ENCODE data around the gene AGBL5. TPM values are rescaled to one million over a fixed set of nuclear protein-coding genes. Genes with fewer than 3 reads are reported as not detected.

AGBL5 gene
- polyA plus RNA-seq, 1 donor (not counting 4 experiments of a cell fraction or from before 2014, with no cell fraction given): 25.5 TPM

DNA sequence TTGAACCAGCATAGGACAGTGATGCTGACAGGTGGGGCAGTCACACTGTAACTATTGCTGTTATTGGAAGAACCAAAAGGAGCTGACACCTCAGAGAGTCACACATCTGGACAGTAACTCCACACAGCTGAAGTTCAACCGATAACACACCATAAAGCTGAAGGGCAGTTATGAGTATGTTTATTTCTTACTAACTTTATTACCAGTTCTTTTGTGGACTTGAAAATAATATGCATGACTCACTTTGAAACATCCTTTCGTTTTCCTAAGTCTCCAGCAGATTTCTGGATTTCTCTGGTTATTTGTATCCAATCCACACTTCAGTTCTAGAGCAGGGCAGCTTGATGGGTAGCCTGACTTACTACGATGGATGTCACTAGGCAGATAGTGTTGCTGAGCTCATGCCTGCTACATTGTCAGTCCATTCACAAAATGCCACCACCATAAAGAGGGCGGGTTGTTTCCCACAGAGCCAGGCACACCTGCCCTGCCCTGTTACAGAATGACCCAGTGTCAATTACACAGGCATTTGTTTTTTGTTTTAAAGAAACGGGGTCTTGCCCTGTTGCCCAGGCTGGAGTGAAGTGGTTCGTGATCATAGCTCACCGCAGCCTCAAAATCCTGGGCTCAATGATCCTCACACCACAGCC is 8.4 kb upstream of the AGBL5 start:
- Histone ChIP-seq H3K4me1 (ENCODE audit: control insufficient read depth, extremely low read depth, insufficient read depth, low read length) (no peaks in the 10 kb centered on the region), H3K27ac (ENCODE audit: control insufficient read depth, insufficient read depth, low read length) (no peak overlapping the region), H3K9me3 (ENCODE audit: control insufficient read depth, low read depth, low read length) (no peaks in the 10 kb centered on the region), H3K27me3 (ENCODE audit: control insufficient read depth, extremely low read depth, insufficient read depth, low read length) (no peaks in the 10 kb centered on the region), H2AFZ (ENCODE audit: control insufficient read depth, low read length) (no peak overlapping the region), H3K36me3 (ENCODE audit: control insufficient read depth in 2 of 2, extremely low read depth in 1 of 2, insufficient read depth in 2 of 2, low read length in 2 of 2) (peaks cover 28 to 29% of the 10 kb centered on the region in 2 experiments), H3K9ac (ENCODE audit: control insufficient read depth, extremely low read depth, insufficient read depth, low read length) (no peak overlapping the region), H3K79me2 (ENCODE audit: control insufficient read depth, insufficient read depth, low read length) (no peaks in the 10 kb centered on the region), H3K4me2 (ENCODE audit: control insufficient read depth, extremely low read depth, insufficient read depth, low read depth, low read length) (no peak overlapping the region), H3K4me3 (ENCODE audit: control insufficient read depth in 2 of 3, extremely low read depth in 1 of 3, insufficient read depth in 2 of 3, low read depth in 1 of 3, low read length in 3 of 3) (no peak overlapping the region), H4K20me1 (ENCODE audit: control insufficient read depth, extremely low read depth, insufficient read depth, low read length) (peaks cover 2% of the 10 kb centered on the region), H3K9me1 (ENCODE audit: control insufficient read depth, extremely low read depth, insufficient read depth, low read length) (no peaks in the 10 kb centered on the region)
- DNase-seq (ENCODE audit: low read depth, low spot score): no peak
- no peak for FAIRE-seq
- no peak for TF ChIP-seq CTCF (optimal IDR thresholded peaks at IDR 0.05 in 1 of 3, IDR thresholded peaks at IDR 0.05 in 1 of 3, conservative IDR thresholded peaks at IDR 0.05 in 1 of 3; ENCODE audit: extremely low read depth in 1 of 3, insufficient read depth in 2 of 3, low read length in 3 of 3)
- TF ChIP-seq EZH2 (IDR thresholded peaks at IDR 0.05; ENCODE audit: low read length): no peak
- dilution Hi-C loops (cut with MboI; ENCODE audit: extremely low pct_ligation_motif_present, low sequenced_read_pairs): no loop called here

DNA sequence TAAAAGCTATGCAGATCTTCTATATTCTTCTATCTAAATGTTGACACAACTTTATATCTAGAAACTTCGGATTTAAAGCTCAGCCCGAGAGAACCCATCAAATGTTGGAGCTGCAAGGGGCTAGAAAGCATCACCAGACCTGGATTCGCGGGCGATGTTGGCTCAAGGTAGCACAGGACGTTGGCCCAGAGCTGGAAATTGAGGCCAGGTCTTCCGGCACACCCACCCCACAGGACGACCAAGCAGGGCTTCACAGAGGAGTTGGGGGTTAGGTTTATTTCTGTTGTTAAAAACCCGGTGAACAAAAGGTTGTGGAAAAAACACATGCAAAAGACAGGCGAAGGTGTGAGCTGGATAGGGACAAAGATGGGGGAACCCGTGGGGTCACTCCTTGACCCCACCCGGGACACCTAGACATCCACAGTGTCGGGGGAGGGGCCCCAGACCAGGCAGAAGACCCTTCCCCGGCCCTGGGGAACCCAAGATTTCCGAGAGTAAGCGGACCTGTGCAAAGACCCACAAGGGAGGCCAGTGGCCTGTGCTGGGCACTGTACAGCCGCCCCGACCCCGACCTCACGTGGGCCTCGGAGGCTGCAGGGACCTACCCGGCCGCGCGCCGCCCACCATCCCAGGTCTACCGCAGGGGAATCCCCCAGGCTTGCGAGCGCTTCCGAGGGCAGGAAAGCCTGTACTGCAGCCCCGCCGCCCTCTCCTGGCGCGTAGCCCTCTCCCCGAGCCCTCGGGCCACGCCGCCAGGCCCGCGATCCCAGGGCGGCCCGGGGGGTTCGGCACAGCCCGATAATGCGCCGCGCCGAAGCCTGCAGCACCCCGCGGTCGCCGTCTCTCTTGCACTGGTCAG is 1.8 kb upstream of the AGBL5 start:
- H3K4me1 ChIP-seq (ENCODE audit: control insufficient read depth, extremely low read depth, insufficient read depth, low read length): peaks cover 9% of the 10 kb centered on the region
- H3K9ac ChIP-seq (ENCODE audit: control insufficient read depth, extremely low read depth, insufficient read depth, low read length): peak overlapping the region; percentile 77
- TF ChIP-seq EZH2 (IDR thresholded peaks at IDR 0.05; ENCODE audit: low read length) (no peak), CTCF (optimal IDR thresholded peaks at IDR 0.05 in 1 of 3, IDR thresholded peaks at IDR 0.05 in 1 of 3, conservative IDR thresholded peaks at IDR 0.05 in 1 of 3; ENCODE audit: extremely low read depth in 1 of 3, insufficient read depth in 2 of 3, low read length in 3 of 3) (no peak)
- DNase-seq (ENCODE audit: low read depth, low spot score) (no peak), FAIRE-seq (no peak)
- H3K9me1 ChIP-seq (ENCODE audit: control insufficient read depth, extremely low read depth, insufficient read depth, low read length): no peaks in the 10 kb centered on the region
- H3K79me2 ChIP-seq (ENCODE audit: control insufficient read depth, insufficient read depth, low read length): no peaks in the 10 kb centered on the region
- peak overlapping the region; percentile 53 for H3K27ac ChIP-seq (ENCODE audit: control insufficient read depth, insufficient read depth, low read length)
- H2AFZ ChIP-seq (ENCODE audit: control insufficient read depth, low read length): peak overlapping the region; percentile 92
- peaks cover 0 to 7% of the 10 kb centered on the region in 2 experiments for H3K36me3 ChIP-seq (ENCODE audit: control insufficient read depth in 2 of 2, extremely low read depth in 1 of 2, insufficient read depth in 2 of 2, low read length in 2 of 2)
- H3K27me3 ChIP-seq (ENCODE audit: control insufficient read depth, extremely low read depth, insufficient read depth, low read length): no peaks in the 10 kb centered on the region
- H4K20me1 ChIP-seq (ENCODE audit: control insufficient read depth, extremely low read depth, insufficient read depth, low read length): no peaks in the 10 kb centered on the region
- H3K9me3 ChIP-seq (ENCODE audit: control insufficient read depth, low read depth, low read length): no peaks in the 10 kb centered on the region
- H3K4me2 ChIP-seq (ENCODE audit: control insufficient read depth, extremely low read depth, insufficient read depth, low read depth, low read length): peak overlapping the region; percentile 98
- dilution Hi-C loops (cut with MboI; ENCODE audit: extremely low pct_ligation_motif_present, low sequenced_read_pairs): no loop called here
- H3K4me3 ChIP-seq (ENCODE audit: control insufficient read depth in 2 of 3, extremely low read depth in 1 of 3, insufficient read depth in 2 of 3, low read depth in 1 of 3, low read length in 3 of 3): peak overlapping the region; percentile 54 to 94 (median 87)
